Retina (tissue), 1 donor: ENCODE data around the gene MADCAM1.
"Not testable (repeated sequence)": the region's sequence is repeated elsewhere in the genome, so short reads cannot be mapped to it uniquely, and the experiment has no call there.

Experiments
- DNase-seq: peaks from one replicate; pipeline ENCODE4 v3.0.0-alpha.2; 2016

Gene MADCAM1

DNA sequence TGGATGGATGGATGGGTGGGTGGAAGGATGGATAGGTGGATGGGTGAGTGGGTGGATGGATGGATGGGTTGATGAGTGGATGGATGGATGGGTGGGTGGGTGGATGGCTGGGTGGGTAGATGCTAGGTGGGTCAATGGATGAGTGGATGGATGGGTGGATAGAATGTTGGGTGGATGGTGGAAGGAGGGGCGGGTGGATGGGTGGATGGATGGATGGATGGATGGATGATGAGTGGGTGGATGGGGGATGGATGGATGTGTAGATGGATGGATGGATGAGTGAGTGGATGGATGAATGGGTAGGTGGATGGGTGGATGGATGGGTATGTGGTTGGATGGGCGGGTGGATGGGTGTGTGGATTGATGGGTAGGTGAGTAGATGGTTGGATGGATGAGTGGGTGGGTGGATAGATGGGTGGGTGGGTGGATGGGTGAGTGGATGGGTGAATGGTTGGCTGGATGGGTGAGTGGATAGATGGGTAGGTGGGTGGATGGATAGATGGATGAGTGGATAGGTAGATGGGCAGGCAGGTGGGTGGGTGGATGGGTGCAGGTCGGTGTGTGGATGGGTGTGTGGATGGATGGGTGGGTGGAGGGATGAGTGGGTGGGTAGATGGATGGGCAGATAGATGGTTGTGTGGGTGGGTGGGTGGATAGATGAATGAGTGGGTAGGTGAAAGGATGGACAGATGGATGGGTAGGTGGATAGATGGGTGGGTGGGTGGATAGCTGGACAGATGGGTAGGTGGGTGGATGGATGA, 31.1 kb upstream of the MADCAM1 start:
- no peak for DNase-seq

DNA sequence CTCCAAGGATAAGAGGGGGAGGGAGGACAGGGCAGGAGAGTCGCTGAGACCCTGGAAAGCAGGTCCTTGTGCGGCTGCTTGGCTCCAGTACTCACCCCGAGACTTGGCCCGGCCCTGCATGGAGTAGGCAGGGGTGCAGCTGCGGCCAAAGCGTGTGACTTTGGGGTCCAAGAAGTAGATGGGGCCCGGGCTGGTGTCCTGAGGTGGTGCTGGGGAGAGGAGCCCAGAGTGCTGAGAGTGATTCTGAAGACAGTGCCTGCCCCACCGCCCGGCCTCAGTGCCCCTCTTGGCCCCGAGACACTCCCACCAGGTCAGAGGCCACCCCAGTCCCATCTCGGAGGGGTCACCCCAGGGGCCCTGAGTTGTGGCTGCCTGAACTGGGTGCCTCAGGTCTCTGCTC, 28.7 kb upstream of the MADCAM1 start:
- no peak for DNase-seq

DNA sequence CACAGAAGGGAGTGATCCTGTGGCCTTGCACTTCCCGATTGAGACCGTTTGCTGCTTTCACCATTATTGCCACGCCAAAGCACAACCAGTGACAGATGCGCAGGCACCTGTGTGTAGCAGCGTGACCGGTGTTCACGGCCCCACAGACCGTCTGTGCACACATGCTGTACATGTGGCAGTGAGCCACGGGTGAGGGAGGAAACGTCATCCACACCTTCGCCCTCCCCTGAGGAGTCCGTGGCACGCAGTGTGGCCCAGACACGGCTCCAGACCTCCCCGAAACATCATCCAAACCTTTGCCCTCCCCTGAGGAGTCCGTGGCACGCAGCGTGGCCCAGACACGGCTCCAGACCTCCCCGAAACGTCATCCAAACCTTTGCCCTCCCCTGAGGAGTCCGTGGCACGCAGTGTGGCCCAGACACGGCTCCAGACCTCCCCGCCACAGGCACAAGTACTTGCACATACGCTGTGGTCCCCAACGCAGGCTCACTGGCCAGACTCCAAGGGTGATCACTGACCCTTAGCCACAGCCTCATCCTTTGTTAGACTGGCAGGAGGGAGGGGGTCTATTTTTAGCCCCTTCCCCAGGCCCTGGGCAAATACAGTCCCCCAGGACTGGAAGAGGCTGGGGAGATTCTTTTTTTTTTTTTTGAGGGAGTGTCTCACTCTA, 27.6 kb upstream of the MADCAM1 start:
- no peak for DNase-seq

DNA sequence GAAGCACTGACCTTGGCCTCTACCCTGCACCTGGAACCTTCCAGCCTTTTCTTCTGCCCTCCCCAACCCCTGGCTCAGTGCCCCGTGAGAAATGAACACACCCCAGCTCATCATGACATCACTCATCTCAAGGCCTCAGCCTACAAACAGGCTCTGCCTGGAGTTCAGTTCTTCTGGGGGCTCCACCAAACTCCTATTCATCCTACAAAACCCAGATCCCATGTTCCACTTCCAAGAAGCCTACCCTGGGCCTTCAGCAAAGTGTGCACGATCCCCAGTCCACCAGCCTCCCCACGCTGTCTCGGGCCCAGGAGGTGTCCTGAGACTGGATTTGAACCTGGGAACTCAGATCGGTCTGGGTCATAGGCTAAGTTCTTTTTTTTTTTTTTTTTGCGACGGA, 26.5 kb upstream of the MADCAM1 start:
- DNase-seq: no peak

DNA sequence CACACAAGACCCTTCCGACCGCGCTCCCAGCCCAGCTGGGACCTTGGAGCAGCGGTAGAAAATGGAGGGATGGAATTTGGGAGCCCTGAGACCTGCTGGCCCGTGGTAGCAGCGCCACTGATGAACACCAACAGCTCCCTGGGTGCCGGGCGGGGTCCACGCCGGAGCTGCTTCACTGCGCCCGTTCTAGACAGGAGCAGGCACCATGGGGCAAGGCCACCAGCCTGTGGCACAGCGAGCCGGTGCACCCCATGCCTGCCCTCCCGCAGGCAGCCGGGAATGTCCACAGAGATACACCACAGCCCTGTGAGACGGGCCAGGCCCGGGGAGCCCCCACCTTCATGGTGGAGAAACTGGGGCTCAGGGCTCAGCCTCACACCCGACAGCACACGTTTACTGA, 25.6 kb upstream of the MADCAM1 start:
- DNase-seq: no peak

DNA sequence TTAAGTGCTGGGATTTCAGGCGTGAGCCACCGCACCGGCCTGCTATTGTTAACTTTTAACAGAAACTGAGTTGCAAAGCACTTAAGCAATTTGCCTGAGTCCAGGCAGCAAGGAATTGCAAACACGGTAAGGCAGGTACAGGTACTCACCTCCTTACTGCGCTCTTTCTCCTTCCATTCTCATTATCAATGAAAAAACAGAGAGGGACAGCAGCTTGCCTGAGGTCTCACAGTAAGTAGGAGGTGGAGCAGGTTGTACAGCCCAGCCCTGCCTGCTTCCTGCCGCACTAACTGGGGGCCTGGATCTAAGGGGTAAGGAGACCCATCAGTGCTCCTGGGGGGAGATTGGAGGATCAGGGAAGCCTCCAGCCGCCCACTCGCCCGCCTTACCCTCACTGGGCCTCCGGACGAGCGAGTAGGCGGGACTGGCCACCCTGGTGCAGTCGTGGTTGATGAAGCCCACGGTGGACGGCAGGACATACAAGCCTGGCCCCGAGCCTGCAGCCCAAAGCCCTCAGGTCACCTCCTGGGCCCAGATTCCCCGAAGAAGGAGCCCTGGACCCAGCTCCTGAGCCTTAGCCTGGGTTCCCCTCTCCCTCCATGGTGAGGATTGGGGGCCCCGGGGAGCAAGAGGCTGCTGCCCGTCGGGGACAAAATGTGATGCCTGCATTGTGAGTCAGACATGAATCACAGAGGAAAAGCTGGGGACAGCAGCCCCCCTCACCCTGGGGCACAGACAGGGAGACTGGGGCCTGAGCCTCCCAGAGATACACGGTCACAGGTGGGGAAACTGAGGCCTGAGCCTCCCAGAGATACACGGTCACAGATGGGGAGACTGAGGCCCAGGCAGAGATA, 24.1 kb upstream of the MADCAM1 start:
- no peak for DNase-seq

DNA sequence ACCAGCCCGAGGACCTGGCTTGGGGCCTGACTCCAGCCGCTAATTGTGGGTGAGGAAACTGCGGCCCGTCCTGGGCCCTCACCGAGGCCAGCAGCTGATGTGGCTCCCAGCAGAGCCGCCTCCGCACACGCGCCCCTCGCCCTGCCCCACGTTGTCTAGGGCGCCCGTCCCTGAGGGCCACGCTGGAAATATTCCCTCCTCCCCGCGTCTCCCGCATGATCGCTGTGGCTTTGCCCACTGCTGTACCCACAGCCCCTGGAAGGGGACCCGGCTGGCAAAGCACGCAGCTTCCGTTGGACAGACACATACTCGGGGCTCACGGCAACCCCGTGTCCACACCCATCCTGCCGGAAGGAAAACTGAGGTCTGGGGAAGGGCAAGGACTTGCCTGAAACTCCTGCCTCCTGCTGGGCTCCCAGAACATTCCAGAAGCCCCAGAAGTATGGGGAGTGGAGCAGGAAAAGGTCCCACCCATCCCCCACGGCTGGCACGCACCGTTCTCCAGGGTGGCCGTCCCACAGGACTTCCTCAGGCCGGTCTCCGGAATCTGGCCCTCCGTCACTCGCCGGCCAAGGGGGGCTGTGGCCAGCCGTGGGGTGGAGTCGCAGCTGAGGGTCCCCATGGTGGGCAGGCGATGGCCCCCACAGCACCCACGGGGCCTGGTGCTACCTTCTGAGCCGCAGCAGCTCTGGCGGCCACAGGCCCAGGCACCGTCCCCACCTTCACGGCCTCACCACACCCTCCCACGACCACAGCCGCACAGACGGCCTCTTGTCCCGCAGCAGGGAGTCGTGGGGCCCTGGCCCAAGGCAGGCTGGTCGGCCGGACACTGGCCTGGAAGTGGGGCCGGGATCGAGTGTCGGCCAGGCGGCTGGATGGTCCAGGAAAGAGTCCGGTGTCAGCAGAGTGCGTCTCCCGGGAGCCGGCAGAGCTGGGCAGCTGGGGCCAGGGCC, 21.9 kb upstream of the MADCAM1 start:
- DNase-seq: no peak

DNA sequence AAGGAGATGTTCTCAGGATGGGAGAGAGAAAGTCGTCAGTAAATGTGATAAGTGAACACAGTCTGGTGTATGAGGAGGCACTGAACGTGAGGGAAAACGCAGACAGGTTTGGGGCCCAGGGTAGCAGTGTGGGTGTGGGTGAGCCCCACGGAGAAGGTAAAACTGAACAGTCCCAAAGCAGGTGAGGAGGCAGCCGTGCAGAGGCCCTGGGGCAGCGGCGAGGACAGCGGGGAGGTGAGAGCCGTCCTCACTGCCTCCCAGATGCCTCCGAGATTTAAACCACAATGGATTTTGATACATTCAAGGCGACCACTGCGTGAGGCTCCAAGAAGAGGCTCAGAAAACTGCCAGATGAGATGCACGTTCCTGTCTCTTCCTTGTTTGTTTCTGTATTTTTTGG, 20.9 kb upstream of the MADCAM1 start:
- DNase-seq: no peak

DNA sequence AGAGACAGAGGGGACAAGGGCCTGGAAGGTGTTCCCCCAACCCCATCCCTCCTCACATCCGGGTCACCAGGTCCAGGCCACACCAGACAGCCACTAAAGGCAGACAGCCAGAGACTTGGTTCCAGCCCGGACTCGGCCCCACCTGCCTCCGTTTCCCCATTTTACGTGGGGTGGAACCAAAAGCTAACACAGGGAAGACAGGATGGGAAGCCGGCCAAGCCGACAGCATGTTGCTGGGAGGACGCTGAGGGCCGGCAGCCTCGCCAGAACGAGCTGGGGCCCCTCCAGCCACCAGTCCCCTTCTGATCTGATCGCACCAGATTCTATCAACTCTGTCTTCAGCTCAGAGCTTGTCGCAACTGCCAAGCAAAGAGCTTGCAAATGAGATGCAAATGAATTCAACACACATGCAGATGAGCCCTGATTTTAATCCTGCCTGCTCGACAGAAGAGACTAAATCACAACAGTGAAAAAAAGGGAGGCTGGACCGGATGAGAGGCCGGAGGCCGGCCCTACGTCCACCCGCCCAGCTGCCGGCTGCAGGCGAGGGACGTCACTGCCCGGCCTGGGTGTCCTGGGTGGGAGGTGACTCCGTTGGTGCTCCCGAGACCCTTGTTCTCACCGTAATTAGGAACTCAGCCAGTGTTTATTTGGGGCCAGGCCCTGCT, 17.9 kb upstream of the MADCAM1 start:
- DNase-seq: no peak

DNA sequence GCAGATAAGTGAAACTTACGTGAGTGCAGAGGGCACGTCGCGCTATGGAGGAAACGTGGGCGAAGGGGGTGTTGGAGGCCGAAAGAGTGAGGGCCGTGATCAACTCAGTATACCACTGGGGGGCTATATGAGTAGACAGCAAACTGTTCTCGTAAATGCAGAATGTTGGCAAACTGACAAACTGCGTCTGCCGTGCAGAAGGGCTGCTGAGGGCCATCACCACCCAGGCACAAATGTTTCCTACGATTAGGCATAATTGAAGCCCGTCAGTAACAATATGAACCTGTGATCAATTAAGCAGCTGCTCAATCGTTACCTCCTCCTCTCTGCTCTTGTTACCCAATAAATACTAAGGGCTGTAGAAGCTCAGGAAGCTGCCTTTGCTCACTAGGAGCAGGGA, 17.3 kb upstream of the MADCAM1 start:
- no peak for DNase-seq

DNA sequence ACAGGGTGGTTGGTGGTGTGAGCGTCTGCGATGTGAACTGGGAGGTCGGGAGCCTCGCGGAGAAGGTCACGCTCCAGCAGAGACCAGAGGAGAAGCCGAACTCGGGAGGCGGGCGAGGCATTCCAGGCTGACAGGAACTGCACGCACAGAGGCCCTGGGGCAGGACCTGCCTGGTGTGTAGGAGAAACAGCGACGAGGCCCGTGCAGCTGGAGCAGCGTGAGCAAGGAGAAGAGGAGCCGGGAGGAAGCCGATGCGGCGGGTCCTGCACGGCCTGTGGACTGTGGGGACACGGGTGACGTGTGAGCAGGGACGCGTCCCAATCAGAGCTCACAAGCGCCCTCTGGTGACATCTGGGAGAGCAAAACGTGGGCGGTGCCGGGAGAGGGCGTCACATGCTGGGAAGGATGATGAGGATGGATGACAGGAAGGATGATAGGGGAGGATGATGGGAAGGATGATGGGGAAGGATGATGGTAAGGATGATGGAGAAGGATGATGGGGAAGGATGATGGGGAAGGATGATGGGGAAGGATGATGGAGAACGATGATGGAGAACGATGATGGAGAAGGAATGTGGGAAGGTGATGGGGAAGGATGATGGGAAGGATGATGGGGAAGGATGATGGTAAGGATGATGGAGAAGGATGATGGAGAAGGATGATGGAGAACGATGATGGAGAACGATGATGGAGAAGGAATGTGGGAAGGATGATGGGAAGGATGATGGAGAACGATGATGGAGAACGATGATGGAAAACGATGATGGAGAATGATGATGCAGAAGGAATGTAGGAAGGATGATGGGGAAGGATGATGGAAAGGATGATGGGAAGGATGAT, 16.1 kb upstream of the MADCAM1 start:
- peak; percentile 90 for DNase-seq

DNA sequence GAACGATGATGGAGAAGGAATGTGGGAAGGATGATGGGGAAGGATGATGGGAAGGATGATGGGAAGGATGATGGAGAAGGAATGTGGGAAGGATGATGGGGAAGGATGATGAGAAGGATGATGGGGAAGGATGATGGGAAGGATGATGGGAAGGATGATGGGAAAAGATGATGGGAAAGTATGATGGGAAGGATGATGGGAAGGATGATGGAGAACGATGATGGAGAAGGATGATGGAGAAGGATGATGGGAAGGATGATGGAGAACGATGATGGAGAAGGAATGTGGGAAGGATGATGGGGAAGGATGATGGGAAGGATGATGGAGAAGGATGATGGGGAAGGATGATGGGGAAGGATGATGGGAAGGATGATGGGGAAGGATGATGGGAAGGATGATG, 15.2 kb upstream of the MADCAM1 start:
- not testable (repeated sequence) for DNase-seq

DNA sequence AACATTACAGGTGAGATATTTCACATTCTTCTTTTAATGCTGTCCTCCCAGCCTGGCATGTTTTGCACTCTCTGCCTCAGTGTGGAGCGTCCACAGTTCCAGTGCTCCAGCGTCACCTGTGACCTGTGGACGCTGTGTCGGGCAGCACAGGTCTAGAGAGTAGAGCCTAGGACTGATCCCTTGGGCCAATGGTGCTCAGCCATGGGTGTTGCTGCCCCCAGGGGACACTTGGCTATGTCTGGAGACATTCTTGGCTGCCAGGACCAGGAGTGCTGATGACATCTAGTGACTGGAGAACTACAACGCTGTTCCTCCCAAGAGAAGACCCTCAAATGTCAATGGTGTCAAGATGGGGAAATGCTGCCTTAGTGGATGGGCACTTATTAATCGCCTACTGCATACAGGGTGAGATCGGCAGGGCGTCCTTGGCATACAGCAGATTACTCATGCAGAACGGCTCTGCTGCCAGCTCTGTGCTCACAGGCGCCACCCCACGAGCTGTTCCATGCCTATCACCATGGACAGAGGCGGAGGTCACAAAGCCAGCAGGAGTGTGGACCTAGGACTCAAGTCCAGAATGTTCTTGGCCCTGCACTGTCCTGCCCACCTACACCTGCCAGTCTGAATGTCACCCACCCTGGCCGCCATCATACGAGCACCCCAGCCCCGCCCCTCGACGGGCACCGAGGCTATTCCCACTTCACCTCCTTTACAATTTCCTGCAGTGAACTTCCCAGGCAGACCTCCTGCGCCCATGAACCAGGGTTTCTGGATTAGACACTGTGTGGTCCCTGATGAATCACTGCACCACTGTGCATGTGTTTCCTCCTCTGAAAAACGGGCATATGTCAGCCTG, 13.9 kb upstream of the MADCAM1 start:
- no peak for DNase-seq

DNA sequence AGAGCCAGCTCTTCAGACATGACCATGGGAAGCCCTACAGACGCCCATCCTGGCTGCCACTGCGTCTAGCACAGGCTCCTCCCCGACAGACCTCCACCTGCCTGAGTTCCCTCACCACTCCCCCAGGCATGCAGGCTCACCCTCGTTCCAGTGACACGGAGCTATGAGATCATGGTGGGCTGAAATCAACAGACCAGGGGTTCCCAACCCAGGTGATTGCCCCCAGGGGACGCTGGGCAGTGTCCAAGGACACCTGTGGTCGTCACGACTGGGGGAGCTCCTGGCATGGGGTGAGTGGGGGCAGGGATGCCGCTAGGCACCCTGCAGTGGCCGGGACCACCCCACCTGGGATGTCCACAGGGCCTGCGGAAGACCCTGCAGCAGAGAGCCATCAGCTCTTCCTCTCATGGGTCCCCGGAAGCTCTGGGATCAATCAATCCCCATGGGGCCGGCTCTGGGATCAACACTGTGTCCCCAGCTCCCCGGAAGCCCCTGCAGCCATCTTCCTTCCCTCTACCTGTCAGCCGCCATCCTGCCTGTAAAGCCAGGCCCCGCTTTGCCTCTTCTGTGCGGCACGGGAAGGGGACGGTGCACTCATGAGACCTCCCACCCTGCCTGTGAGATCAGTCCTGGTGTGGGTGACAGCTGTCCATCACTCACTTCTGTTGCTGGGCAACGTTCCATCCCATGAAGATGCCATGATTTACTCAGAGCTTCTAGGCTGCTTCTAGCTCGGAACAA, 12.8 kb upstream of the MADCAM1 start:
- no peak for DNase-seq

DNA sequence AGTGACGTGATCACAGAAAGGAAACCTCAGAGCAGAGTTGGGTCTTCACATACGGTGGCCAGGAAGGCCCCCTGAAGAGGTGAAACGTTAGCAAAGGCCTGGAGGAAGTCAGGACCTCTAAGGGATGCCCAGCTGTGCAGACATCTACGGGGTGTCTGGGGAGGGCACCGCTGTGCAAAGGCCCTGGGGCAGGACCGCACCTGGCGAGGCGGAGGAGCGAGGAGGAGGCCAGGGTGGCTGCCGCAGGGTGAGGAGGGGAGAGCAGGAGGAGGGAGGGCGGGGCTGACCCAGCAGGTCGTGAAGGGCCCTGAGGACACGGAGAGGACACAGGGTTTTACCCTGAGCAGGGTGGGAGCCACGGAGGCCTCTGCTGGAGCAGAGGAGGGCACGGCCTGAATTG, 11.8 kb upstream of the MADCAM1 start:
- DNase-seq: no peak

DNA sequence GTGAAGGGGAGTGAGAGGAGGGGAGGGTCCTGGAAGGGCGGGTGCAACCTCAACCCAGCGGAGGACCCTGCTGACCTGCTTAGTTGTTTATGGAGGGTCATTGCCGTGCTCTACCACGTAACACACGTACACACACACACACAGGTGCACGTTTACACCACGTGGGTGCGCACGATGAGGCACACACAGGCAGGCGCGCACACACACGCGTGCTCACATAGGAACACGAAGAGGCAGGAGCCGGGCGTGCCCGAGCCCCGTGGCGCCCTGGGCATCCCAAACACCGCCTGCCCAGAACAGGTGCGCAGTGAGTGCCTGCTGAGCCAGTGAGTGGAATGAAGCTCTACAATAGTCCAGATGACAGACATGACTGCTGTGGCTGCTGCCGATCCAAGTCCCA, 11.2 kb upstream of the MADCAM1 start:
- DNase-seq: no peak

DNA sequence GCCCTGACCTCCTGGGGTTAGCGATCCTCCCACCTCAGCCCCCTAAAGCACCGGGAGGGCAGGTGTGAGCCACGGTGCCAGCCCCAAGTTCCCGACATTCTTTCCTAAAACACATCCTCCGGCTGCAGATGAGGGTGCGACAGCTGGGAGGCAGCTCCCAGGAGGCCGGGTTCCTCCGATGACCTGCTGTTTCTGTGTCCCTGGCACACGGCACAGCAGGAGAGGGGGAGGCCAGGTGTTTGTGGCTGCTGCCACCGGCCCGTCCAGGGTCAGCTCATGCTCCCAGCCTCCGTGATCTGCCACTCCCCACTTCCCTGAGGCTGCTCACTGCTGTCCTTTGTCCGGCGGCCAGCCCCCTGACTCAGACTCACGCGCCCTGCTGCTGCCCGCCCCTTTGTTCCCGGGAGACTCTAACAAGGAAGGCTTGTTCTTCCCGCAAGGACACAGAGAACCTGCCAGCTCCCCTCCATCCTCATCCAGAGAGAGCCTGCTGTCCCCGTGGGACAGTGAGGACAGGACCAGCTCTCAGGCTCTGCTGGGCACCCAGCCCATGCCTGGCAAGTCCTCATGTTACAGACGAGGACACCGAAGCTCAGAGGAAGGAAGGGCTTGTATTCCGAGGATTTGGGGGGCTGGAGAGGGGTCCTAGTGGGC, 10.6 kb upstream of the MADCAM1 start:
- DNase-seq: peak; percentile 83

DNA sequence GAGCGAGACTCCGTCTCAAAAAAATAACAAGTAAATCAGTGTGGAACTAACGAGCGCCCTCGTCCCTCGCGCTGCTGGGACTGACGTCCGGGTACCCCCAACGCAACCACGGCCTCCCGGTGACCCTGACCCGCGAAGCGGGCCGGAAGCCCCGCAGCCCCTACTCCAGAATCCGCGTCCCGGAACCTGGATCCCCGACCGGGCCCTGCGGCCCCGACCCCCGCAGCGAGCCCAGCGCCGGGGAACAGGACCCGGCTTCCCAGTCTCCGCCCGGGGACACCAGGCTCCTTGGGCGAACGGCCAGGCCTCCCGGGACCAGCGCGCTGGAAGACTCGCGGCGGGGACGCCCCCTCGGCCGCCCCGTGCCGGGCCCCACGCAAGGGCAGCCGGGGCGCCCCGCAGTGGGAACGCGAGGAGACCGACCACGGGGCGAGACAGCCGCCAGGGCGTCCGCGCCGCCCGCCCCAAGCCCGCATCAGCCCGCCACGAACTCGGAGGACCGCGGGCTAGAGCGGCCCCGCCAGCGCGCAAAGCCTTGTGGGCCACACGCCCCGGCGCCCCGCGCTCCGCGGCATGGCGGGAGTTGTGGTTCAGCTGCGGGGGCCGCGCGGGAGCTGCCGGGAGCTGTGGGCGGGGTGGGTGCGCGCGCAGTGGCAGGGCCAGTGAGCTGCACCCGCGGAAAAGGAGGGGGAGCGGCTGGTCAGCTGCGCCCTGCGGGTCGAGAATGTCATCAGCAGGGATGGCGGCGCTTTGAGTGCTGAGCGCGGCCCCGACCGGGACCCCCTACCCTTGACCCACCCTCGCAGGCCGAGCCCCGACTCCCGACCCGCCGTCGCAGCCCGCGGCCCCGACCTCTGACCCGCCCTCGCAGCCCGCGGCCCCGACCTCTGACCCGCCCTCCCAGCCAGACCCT, 7.5 kb upstream of the MADCAM1 start:
- DNase-seq: peak; percentile 92
